DOHH2 (cell line): Measurements from ENCODE around the gene TC2N.

Experiments used
- H3F3A ChIP-seq: fragments of 200-600 bp; sonication (generic), shearing (Covaris generic); 2 replicates; pipeline ENCODE4 v1.6.0; 2016; ENCODE audit warnings: antibody characterized with exemption, mild to moderate bottlenecking; ENCODE audit not compliant: control insufficient read depth, insufficient read depth
- H3K27ac ChIP-seq: fragments of 200-600 bp; sonication (generic); 2 replicates; pipeline ENCODE4 v1.5.1; 2014; ENCODE audit warnings: low read depth, mild to moderate bottlenecking, low read length, moderate library complexity
- H3K27me3 ChIP-seq: fragments of 200-600 bp; sonication (generic); 2 replicates; pipeline ENCODE4 v1.6.1; 2014; ENCODE audit warnings: mild to moderate bottlenecking, low read length, mixed read lengths; ENCODE audit not compliant: control insufficient read depth
- H3K36me3 ChIP-seq: fragments of 200-600 bp; sonication (generic); 2 replicates; pipeline ENCODE4 v1.6.1; 2014; ENCODE audit warnings: mild to moderate bottlenecking, low read length, moderate library complexity, mixed read lengths; ENCODE audit not compliant: control insufficient read depth
- H3K4me1 ChIP-seq: fragments of 200-600 bp; sonication (generic); 2 replicates; pipeline ENCODE4 v1.6.1; 2014; ENCODE audit warnings: mild to moderate bottlenecking, low read length, mixed read lengths; ENCODE audit not compliant: control insufficient read depth
- H3K4me2 ChIP-seq: fragments of 200-600 bp; sonication (generic); 2 replicates; pipeline ENCODE4 v1.6.0; 2014; ENCODE audit warnings: mild to moderate bottlenecking, low read length, moderate library complexity
- H3K4me3 ChIP-seq: fragments of 200-600 bp; sonication (generic); 2 replicates; pipeline ENCODE4 v1.5.1; 2014; ENCODE audit warnings: mild to moderate bottlenecking, low read length, mixed read lengths
- H3K79me2 ChIP-seq: fragments of 200-600 bp; sonication (generic); 2 replicates; pipeline ENCODE4 v1.6.1; 2014; ENCODE audit warnings: mild to moderate bottlenecking, low read length, mixed read lengths; ENCODE audit not compliant: control insufficient read depth
- H3K9me2 ChIP-seq: fragments of 200-600 bp; sonication (generic); replicated peaks from 2 replicates; pipeline ENCODE4 v1.6.1; 2014; ENCODE audit warnings: mild to moderate bottlenecking, low read length, mixed read lengths; ENCODE audit not compliant: control insufficient read depth
- H3K9me3 ChIP-seq: fragments of 200-600 bp; sonication (generic); 2 replicates; pipeline ENCODE4 v1.6.1; 2014; ENCODE audit warnings: antibody characterized with exemption, low read length, mixed read lengths; ENCODE audit not compliant: control insufficient read depth, insufficient read depth
- H4K20me1 ChIP-seq: fragments of 200-600 bp; sonication (generic); 2 replicates; pipeline ENCODE4 v1.6.0; 2014; ENCODE audit warnings: low read depth, mild to moderate bottlenecking, antibody characterized with exemption, low read length, moderate library complexity; ENCODE audit not compliant: control insufficient read depth, insufficient read depth
- EZH2phosphoT487 ChIP-seq: fragments of 200-600 bp; sonication (generic); IDR thresholded peaks from 2 replicates; pipeline ENCODE4 v1.6.1; 2017; ENCODE audit warnings: borderline replicate concordance, mild to moderate bottlenecking, antibody characterized with exemption, low read length, moderate library complexity, mixed read lengths
- TF ChIP-seq, protein P1 (sequence below): fragments of 200-600 bp; sonication (generic); IDR thresholded peaks from one replicate; pipeline ENCODE4 v1.5.1; 2014; ENCODE audit warnings: antibody characterized with exemption, mild to moderate bottlenecking, low read depth, low read length; ENCODE audit not compliant: poor library complexity, severe bottlenecking

The TC2N gene

GRCh38 chr14:91751719-91752118, 115.6 kb downstream of the TC2N start:
- no peak for TF ChIP-seq EZH2phosphoT487
- TF ChIP-seq, protein P1, sequence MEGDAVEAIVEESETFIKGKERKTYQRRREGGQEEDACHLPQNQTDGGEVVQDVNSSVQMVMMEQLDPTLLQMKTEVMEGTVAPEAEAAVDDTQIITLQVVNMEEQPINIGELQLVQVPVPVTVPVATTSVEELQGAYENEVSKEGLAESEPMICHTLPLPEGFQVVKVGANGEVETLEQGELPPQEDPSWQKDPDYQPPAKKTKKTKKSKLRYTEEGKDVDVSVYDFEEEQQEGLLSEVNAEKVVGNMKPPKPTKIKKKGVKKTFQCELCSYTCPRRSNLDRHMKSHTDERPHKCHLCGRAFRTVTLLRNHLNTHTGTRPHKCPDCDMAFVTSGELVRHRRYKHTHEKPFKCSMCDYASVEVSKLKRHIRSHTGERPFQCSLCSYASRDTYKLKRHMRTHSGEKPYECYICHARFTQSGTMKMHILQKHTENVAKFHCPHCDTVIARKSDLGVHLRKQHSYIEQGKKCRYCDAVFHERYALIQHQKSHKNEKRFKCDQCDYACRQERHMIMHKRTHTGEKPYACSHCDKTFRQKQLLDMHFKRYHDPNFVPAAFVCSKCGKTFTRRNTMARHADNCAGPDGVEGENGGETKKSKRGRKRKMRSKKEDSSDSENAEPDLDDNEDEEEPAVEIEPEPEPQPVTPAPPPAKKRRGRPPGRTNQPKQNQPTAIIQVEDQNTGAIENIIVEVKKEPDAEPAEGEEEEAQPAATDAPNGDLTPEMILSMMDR: no peak
- Histone ChIP-seq H3K4me3 (no peak overlapping the region), H3K36me3 (no peaks in the 10 kb centered on the region), H3K9me2 (no peaks in the 10 kb centered on the region), H3F3A (no peaks in the 10 kb centered on the region), H3K27ac (no peak overlapping the region), H3K4me1 (no peaks in the 10 kb centered on the region), H3K79me2 (no peaks in the 10 kb centered on the region), H3K27me3 (peaks cover 18% of the 10 kb centered on the region), H3K9me3 (no peaks in the 10 kb centered on the region), H3K4me2 (no peak overlapping the region), H4K20me1 (no peaks in the 10 kb centered on the region)

DNA sequence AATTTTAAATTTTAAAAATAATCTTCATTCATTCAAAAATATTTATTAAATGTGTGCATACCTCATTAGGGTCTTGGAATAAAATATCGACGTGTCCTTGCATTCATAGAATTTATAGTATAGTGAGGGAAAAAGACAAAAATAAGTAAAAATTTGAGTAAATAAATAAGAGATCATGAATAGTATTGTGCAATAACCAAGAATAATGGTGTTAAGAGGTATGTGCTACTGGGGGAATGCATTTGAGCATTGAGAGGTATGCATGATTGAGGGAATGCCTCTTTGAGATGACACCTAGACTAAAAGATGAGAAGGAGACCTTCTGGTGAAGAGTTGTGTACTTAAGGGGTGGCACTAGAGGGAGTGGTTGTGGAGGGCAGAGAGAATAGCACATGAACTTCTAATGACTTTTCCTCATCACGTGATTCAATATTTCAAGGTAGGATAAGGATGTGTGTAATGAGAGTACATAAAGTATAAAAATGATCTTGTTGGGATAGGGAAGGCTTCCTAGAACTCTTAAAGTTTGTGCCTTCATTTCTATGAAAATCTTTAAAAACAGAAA, 116.6 kb downstream of the TC2N start:
- Histone ChIP-seq H3K79me2 (no peaks in the 10 kb centered on the region), H3K27ac (no peak overlapping the region), H3K9me2 (no peaks in the 10 kb centered on the region), H4K20me1 (no peaks in the 10 kb centered on the region), H3K27me3 (peaks cover 18% of the 10 kb centered on the region), H3K36me3 (no peaks in the 10 kb centered on the region), H3K9me3 (no peaks in the 10 kb centered on the region), H3F3A (no peaks in the 10 kb centered on the region), H3K4me1 (no peaks in the 10 kb centered on the region), H3K4me3 (no peak overlapping the region), H3K4me2 (no peak overlapping the region)
- TF ChIP-seq, protein P1: no peak
- TF ChIP-seq EZH2phosphoT487: no peak

DNA sequence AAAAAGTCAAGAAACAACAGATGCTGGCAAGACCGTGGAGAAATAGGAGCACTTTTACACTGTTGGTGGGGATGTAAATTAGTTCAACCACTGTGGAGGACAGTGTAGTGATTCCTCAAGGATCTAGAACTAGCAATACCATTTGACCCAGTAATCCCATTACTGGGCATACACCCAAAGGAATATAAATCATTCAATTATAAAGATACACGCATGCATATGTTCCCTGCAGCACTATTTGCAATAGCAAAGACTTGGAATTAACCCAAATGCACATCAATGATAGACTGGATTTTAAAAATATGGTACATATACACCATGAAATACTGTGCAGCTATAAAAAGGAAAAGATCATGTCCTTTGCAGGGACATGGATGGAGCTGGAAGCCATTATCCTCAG, 117.5 kb downstream of the TC2N start:
- Histone ChIP-seq H3K9me2 (no peaks in the 10 kb centered on the region), H4K20me1 (no peaks in the 10 kb centered on the region), H3K4me1 (0 out of 2 replicates have a peak, but pooled peaks cover 2% of the 10 kb centered on the region), H3K36me3 (no peaks in the 10 kb centered on the region), H3K4me2 (no peak overlapping the region), H3K79me2 (no peaks in the 10 kb centered on the region), H3K27me3 (peaks cover 16% of the 10 kb centered on the region), H3K4me3 (no peak overlapping the region), H3K27ac (no peak overlapping the region), H3K9me3 (no peaks in the 10 kb centered on the region), H3F3A (no peaks in the 10 kb centered on the region)
- TF ChIP-seq EZH2phosphoT487: no peak
- TF ChIP-seq, protein P1: no peak
